ENCODE measurements around the gene FAM43A.

Gene FAM43A

DNA sequence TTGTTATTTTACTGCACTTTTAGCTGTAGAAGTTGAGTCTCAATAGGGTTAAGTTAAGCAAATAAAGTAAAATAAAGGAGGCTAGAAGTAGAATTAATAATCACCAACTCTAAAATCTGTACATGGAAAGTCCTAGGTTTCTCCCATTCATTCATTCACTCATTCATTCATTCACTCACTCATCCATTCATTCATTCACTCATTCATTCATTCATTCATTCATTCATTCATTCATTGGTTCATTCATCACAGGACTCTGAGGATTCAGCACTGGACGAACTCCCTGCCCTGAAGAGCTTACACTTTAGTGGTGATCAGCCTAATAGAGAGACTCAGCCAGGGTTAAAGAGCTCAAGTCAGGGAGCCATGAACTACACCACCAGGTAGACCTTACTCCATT is 9.2 kb upstream of the FAM43A start:
- no peak for DNase-seq (ENCODE audit: low spot score)

DNA sequence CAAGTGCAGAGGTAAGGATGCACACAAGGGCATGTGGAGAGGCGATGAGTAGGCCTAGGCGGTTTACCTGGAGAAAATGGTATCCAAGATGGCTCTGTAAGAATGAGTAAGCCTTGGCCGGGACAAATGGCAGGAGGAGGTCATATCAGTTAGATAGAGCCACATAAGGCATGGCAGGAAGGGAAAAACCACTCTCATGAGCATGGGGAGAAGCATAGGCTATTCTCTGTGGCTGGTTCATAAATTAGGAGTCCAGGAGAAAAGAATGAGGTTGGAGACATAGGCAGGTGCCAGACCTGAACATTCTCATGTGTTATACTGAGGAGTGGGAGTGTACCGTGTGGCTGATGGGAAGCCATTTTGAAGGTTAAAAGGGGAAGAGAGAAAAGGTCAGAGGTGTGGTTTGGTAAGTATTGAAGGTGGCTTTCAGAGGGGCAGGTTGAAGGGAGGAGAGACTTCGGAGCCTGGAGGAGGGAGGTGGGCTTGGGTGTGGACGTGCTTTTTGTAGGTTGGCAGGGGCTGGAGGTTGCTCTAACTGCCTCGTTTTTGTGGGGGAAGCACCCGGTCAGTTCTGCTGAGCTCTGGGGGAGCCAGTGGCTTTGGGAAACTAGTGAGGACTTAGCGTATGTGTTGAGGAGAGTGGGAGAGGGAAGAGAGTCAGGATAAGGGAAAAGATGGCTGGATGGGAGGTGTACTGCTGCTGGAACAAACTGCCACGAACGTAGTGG is 4.6 kb upstream of the FAM43A start:
- DNase-seq (ENCODE audit: low spot score) = no peak

DNA sequence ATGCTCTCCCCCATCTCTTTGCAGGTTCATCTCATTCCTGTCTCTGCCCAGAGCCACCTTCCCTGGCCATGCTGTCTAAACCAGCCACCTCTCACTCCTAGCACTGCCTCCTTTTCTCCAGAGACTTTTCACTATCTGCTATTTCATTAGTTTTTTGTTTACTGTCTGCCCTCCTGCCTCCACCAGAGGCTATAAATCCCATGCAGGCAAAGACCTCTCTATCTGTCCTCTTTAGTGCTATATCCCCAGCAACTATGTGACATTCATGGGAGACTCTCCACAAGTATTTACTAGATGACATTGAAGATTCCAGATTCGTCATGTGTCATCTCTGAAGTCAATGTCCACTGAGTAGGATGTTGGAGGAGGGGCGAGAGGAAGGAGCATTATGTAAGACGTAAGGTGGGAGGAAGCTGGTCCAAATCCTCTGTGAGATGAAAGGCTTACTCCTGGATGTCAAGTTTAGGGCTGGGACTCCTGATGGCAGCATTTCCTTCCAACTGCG is 3.4 kb upstream of the FAM43A start:
- DNase-seq (ENCODE audit: low spot score) = no peak

DNA sequence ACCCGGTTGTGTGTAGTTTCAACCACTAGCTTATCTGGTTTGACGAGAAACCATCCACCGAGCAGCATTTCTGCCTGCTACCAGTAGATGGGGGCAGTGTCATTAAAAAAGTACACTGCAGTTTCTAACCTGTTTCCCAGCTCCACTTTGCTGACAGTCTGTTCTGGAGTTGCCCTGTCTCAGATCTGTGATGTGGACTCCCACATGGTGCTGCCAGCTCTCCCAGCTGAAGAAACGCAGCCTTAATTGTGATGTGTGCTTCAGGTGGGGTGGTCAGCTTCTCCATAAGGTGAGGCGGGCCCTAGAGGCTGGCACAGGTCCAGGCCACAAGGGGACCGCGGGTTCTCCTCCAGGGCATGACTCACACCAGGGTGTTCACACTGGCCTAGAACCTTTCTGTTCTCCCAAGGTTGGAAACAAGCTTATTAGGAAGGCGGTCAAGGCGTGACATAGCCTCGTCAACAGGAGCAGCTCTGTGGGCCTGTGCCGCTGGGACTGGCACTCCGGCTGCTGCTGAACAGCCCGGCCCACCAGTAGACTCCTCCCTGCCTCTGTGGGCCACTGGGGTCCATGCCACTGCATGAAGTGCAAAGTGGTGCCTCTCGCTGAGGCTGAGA is 2.9 kb upstream of the FAM43A start:
- peak; percentile 77 for DNase-seq (ENCODE audit: low spot score)

DNA sequence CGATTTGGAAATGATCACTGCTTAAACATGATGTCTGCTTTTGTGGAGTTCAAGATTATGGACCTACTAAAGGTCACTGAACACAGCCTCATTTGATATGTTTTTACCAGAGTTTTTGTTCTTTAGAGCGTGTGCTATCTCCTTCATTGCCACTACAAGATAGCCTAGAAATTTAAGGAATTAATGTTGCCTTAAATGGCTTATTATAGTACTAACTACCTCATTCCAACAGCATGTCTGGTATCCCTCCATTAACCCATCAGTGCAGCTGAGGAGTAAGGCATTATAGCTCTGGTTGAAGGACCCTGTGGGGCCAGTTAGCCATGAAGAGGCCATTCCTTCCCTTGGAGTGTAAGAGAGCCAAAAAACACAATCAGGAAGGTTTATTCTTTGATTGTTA is 2.3 kb upstream of the FAM43A start:
- DNase-seq (ENCODE audit: low spot score) = no peak

DNA sequence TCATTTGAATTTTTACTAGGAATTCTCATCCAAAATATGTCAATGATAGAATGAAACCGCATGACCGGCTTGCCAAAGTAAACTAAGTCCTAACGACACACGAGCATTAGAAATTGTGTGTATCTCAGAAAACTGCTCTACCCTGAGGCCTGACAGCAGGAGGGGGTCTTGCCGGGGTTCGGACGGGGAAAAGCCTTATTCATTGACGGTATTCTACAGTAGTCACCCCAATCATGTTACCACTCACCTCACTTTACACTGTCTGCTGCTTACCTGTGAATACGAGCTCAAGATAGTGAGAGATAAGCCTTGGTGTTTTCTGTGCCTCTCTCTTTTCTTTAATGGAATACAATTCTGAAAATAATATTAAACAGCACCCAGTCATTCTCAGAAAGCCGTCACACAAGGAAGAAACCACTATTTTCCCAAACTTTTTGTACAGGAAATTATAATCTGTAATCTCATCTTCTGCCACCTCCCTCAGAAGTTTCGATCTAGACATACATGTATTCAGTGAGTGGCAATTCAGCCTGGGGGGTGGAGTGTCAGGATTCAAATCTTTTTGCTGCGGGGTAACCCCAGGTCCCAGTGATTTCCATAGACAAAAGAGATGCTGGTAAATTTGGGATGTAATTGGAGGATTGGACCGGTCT is 492 bp upstream of the FAM43A start:
- DNase-seq (ENCODE audit: low spot score) = no peak

DNA sequence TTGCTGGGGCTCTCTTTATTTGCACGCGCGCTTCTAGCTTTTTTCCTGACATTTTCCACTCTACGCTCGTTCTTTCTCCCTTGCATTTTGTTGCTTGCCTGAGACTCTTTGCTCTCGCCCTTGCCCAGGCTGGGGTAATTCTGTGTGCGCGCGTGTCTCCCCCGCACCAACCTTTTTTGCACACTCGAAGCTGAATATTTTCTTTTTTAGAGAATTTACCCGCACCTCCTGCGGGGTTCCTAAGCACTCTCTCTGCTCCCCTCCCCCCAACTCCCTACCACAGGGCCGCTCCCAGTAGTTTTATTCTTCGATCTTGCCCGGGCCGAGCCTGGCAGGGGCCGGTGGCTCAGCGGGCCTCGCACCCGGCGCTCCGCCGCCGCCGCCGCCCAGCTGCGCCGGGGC is 732 bp downstream of the FAM43A start:
- DNase-seq (ENCODE audit: low spot score) = no peak

DNA sequence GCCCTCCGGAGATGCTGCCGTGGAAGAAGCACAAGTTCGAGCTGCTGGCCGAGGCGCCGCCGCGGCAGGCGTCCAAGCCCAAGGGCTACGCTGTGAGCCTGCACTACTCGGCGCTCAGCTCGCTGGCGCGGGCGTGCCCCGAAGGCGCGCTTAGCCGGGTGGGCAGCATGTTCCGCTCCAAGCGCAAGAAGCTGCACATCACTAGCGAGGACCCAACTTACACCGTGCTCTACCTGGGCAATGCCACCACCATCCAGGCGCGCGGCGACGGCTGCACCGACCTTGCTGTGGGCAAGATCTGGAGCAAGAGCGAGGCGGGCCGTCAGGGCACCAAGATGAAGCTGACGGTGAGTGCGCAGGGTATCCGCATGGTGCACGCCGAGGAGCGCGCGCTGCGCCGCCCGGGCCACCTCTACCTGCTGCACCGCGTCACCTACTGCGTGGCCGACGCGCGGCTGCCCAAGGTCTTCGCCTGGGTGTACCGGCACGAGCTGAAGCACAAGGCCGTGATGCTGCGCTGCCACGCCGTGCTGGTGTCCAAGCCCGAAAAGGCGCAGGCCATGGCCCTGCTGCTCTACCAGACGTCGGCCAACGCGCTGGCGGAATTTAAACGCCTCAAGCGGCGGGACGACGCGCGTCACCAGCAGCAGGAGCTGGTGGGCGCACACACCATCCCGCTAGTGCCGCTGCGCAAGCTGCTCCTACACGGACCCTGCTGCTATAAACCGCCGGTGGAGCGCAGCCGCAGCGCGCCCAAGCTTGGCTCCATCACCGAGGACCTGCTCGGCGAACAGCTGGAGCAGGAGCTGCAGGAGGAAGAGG is 1.3 kb downstream of the FAM43A start:
- DNase-seq (ENCODE audit: low spot score) = peak; percentile 64

DNA sequence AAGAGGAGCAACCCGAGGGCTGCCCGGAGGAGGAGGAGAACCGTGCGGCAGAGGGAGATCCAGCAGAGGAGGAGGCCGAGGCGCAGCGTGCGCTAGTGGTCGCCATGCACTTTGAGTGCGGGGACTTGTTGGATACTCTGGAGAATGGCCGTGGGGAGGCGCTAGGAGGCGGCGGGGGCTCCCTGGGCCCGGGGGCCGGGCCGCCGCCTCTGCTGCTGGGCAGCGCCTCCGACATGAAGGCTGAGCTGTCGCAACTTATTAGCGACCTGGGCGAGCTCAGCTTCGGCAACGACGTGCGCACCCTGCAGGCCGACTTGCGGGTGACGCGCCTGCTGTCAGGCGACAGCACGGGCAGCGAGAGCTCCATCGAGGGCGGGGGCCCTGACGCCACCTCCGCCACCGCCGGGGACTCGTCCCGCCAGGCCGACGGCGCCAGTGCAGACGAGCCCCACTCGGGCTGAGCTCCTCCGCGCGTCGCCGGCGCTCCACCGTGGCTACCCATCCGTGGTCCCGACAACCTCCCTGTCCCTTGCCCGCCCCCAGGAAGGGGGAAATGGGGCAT is 2.0 kb downstream of the FAM43A start:
- peak; percentile 90 for DNase-seq (ENCODE audit: low spot score)

DNA sequence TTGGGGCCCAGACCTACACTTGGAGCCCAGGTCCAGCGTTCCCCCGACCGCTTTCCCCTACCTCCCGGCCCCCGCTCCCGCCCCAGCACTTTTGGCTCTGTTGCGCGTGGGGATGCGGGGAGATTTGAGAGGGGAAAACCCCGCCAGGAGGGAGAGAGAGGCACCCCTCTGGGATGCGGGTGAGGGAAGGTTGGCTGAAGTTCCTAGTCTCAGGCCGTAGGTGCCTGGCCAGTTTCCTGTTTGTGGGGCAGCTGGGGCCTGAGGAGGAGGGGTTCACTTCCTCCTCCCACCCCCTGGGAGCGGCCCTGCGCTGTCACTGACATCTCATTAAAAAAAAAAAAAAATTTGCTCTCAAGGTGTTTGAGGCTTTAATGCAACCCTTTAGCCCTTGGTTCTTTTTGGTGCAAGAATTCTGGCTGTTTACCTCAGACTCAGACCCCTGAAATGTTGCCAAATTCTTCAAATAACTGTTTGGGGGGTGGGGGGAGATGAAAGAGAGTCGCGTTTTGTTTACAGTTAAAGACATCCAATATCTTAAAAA is 2.6 kb downstream of the FAM43A start:
- DNase-seq (ENCODE audit: low spot score) = no peak

DNA sequence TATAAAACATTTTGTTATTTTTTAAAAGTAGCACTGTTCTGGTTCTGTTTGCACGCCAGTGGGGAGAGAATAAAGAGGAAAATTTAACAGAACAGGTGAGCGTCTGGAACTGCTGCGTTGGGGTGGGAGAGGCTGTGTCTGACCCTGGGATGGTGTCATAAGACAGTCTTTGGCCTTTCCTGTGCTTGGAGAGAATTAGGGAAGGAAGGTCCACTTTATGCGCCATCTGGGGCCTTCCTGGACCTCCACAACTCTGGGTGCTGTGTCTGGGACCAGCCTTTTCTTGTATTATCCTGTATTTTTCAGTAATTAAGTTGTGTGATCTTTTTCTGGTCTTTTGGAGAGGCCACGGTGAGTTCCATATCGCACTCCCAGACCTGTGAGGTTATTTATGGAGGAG is 3.3 kb downstream of the FAM43A start:
- DNase-seq (ENCODE audit: low spot score) = no peak

DNA sequence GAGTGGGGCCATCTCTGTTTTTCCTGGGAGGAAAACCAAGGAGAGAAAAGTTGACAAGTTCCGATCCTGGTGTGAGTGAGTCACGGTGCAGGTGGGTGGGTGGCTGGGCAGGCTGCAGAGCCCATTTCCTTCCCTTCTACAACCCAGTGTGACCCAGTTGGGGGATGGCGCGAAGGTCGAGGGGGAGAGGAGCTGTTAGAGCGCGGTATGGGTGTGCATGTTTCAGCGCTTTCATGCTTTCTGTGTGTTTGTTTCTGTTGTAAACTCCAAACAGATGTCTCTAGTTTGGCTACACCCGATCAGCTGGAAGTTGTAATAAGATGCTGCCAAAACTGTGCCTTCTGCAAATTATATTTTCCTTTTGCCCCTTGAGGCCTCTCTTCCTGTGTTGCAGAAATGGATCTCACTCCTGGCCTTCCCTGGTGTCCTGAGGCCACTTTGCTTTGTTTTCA is 3.8 kb downstream of the FAM43A start:
- DNase-seq (ENCODE audit: low spot score) = no peak

DNA sequence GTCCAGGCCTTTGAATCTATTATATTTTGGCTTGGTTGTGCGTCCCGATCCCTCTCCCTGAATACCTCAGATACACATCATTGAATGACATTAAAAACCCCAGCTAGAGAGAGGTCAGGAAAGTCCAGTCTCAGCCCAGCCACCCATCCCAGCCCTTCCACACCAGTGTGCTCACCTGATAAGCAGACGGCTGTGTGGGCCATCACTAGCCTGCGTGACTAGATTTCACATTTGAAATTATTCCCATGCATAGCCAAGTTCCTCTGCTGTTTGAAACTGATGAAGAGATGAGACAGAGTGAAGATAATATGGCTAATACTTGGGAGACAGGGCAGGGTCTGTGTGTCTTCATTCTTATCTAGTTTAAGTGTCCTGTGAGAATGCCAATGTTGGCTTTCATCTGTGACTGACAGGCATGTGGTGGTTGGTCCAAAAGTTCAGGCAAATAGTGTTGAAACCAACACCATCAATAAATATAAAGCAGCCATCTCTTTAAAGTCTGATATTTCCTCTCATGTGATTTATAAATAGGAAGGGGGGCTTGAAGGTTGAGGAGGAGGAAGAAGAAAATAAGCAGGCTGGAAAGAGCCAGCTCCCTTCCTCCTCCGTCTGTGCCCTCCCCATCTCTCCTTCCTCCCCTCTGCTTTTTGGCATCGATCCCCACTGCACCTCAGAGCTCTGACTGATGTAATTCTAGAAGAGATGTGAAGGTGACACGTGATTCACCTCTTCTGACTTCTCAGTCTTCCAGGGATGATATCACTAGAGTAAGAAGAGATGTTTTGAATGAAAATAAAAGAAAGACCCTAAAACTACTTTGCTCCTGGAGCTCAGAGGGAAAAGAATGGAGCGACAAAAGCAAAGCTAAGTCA is 5.1 kb downstream of the FAM43A start:
- no peak for DNase-seq (ENCODE audit: low spot score)

DNA sequence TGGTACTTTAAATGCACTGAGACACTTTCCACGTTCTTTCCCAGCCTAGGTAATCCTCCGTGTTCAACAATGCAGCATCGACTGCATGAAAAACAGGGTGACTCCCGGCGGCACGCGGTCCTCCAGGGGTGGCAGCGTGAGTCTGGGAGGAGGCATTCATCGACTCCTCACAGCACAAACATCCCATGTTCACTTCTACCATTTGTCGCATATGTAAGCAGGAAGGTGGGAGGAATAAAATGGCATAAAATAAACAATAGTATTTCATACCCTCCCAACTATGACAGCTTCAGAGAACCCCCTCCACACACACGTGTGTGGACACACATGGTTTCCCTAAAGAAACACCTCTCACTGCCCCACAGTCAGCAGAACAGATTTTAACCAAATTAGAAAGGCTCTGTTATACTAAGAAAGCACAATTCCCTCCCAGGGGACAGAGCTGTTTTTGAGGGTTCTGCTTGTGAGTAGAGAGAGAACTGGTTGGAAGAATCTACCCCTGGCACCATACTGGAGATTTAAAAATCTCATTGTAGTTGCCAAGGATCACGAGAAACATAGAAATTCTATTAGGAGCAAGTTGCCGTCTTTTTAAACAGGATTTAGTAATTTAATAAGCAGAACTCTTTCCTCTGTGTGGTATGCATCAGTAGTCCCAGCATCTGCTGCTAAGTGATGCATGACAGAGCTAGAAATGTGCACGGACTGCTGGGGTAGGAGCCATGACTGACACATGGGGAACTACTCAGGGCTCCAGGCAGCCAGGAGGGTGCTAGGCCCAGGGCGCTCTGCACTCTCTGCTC is 6.0 kb downstream of the FAM43A start:
- DNase-seq (ENCODE audit: low spot score) = no peak

DNA sequence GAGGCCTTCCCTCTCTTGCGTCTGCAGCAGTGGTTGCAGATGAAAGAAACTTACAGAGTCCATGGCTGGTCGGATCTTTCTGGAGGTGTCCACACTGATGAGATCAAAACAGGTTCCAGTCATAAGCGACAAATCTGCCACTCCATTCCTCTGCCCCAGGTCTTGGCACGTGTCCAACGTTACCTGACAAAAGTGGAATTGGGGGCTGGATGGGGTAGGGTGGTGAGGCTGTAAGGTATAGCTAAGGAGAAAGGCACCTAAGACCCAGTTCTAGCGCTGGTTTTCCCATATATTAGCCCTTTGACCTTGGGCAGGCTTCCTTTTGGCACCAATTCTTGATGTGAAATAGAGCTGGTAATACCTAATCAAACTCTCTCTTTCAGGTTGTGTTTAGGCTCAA is 11.0 kb downstream of the FAM43A start:
- DNase-seq (ENCODE audit: low spot score) = no peak

DNA sequence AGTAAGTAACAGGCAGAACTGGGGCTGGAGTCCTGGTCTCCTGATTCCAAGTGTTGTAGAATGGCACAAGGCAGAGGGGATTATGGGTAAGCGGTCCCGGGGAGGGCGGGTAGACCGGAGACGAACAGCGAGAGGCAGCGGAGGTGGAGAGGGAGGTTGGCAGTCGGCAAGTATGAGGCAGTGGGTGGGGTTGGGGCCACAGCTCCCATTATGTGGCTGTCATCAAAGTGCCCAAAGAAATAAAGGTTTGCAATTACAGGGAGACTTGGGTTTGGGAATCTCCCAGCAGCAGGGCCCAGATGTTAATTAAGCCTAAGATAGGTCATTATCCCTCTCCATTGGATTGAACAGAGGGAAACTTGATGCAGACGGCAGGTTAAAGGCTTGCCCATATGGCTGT is 16.9 kb downstream of the FAM43A start:
- no peak for DNase-seq (ENCODE audit: low spot score)

DNA sequence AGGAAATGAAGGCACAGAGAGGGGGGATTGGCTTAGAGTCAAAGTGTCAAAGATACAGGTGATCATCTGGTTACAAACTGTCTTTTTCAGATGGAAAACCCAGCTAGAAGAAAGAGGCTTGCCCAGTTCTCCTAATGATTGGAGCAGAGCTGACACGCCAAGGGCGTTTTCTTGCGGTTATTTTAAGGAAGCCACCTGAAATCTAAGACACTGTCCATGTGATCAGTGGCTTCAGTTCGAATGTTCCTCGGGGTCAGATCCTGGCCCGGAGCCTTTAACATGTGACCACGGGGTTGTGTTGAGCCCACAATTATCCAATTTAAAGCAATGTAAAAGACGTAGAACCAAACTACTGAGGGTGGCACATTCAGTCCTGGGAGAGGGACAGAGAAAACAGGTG is 19.5 kb downstream of the FAM43A start:
- DNase-seq (ENCODE audit: low spot score) = no peak

DNA sequence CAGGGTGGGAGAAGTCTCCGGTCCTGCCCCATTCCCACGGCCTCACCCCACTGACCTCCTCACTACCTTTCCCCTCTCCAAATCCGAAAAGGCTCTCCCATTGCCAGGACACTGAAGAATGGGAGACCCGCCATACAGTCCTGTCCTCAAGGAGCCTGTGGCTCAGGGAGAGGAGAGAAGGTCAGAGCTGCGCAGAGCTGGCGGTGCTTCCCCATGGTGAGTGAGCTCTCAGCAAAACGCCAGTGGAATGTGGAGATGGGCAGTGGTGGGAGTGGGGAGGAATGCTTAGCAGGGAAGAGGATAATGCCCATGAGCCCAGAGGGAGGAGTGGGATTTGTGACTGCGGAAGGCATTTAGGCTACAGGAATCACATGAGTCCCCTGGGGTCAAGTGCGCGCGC is 20.1 kb downstream of the FAM43A start:
- DNase-seq (ENCODE audit: low spot score) = no peak

DNA sequence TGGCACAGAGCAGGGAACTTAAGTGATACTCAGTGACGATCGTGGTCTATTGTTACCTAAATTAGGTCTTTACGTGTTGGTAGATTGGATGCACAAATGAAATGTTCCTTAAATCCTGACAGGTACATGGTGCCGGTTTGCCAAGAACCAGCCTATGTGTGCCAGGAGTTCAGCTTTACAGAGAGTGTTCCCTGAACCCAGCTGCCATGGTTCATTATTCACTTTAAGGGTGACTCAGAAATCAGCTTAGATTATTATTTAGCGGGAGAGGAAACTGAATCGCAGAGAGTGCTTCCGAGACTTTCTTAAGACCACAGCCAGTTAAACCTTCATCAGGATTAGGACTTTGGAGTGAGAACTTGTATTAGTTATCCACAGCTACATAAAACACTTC is 21.5 kb downstream of the FAM43A start:
- DNase-seq (ENCODE audit: low spot score) = no peak

DNA sequence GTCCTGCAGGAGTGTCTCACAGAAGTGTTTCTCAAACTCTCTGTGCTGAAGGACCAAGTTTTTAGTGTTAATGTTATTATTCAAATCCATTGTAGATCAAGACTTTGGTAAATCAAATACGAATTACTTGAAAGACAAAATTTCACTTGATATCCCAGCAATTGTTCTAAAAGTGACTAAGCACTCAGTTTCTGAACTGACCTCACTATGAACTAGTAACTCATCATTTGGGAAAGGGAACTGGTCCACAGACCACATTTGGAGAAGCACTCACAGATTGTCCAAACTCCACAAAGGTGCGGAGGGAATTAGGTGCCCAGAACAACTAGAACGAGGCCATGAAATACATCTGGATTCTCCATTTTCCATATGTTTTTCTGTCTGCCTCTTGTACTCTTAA is 25.6 kb downstream of the FAM43A start:
- no peak for DNase-seq (ENCODE audit: low spot score)
